ENCODE data around the gene IFRD2. TPM values are rescaled to one million over a fixed set of nuclear protein-coding genes. Genes with fewer than 3 reads are reported as not detected.
A peak's percentile ranks its signal among the peaks of the same experiment; 100 is the strongest.

The IFRD2 gene
- total and polyA plus RNA-seq, 2 of the 13 experiments (the other 11 are each of a cell fraction or from before 2014, with no cell fraction given) = 32.8 to 96.1 TPM

DNA sequence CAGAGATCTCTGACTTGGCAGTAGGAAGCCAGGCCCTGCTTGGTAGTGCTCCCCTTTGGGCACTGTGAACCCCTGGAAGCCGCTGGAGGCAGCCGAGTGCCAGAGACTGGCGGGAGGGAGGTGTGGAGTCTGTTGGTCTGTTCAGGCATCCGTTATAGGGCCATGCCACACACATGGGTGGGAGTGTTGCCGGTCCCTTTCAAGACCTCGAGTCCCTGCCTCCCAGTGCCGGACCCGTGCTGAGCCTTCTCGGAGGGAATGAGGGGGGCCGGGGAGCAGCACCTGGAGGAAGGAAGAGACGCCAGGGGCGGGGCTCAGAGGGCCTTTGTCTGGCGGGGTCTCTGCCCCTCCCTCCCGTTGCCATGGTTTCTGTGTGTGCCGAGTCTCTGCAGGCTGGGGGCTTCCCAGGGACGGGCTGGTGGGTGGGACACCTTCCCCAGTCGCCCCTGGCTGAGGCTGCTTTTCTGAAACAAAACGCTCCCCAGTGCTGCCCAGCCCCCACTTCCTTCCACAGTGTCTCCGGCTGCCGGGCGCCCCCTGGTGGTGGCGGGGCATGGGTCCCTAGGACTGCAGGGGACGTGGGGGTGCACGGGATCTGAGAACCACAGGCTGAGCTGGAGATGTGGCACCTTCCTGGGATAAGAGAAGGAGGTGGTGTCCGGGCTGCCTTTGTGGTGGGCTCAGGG lies 46.3 kb downstream of the IFRD2 start (continued):
- TF ChIP-seq, protein P1, sequence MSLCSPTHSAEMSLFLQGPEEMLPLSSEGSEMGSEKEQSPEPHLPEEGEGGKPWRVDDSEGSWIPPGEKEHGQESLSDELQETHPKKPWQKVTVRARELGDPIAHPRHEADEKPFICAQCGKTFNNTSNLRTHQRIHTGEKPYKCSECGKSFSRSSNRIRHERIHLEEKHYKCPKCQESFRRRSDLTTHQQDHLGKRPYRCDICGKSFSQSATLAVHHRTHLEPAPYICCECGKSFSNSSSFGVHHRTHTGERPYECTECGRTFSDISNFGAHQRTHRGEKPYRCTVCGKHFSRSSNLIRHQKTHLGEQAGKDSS (CRISPR knock-in tag; IDR thresholded peaks at IDR 0.05; ENCODE audit: borderline replicate concordance, low read depth) = peak; percentile 67; the same call in 1 of the 2 replicates
- TF ChIP-seq KAT8 (CRISPR knock-in tag; IDR thresholded peaks at IDR 0.05) (peak; percentile 74; the same call in 1 of the 2 replicates), NFKBIZ (CRISPR knock-in tag; IDR thresholded peaks at IDR 0.05) (no peak), HOXA3 (CRISPR knock-in tag; IDR thresholded peaks at IDR 0.05) (peak; percentile 57), NCOA5 (CRISPR knock-in tag; IDR thresholded peaks at IDR 0.05) (no peak), ZNF83 (CRISPR knock-in tag; IDR thresholded peaks at IDR 0.05; ENCODE audit: borderline replicate concordance) (no peak), MIXL1 (CRISPR knock-in tag; IDR thresholded peaks at IDR 0.05) (no peak), HOXA9 (CRISPR knock-in tag; IDR thresholded peaks at IDR 0.05; ENCODE audit: borderline replicate concordance) (no peak), CHCHD3 (CRISPR knock-in tag; IDR thresholded peaks at IDR 0.05) (no peak), SRY (CRISPR knock-in tag; IDR thresholded peaks at IDR 0.05) (no peak), RFXANK (CRISPR knock-in tag; IDR thresholded peaks at IDR 0.05) (no peak), CEBPB (IDR thresholded peaks at IDR 0.05; ENCODE audit: borderline replicate concordance, low read depth, low read length) (no peak), KLF12 (CRISPR knock-in tag; IDR thresholded peaks at IDR 0.05; ENCODE audit: borderline replicate concordance) (0 out of 2 replicates have a peak, but pooled peaks have one; percentile 16), ZNF180 (CRISPR knock-in tag; IDR thresholded peaks at IDR 0.05; ENCODE audit: borderline replicate concordance, low read depth) (no peak), ZNF879 (CRISPR knock-in tag; IDR thresholded peaks at IDR 0.05) (no peak), ERF (CRISPR knock-in tag; IDR thresholded peaks at IDR 0.05) (peak; percentile 85), SALL1 (CRISPR knock-in tag; IDR thresholded peaks at IDR 0.05) (peak; percentile 68)
- TF ChIP-seq, protein P2, sequence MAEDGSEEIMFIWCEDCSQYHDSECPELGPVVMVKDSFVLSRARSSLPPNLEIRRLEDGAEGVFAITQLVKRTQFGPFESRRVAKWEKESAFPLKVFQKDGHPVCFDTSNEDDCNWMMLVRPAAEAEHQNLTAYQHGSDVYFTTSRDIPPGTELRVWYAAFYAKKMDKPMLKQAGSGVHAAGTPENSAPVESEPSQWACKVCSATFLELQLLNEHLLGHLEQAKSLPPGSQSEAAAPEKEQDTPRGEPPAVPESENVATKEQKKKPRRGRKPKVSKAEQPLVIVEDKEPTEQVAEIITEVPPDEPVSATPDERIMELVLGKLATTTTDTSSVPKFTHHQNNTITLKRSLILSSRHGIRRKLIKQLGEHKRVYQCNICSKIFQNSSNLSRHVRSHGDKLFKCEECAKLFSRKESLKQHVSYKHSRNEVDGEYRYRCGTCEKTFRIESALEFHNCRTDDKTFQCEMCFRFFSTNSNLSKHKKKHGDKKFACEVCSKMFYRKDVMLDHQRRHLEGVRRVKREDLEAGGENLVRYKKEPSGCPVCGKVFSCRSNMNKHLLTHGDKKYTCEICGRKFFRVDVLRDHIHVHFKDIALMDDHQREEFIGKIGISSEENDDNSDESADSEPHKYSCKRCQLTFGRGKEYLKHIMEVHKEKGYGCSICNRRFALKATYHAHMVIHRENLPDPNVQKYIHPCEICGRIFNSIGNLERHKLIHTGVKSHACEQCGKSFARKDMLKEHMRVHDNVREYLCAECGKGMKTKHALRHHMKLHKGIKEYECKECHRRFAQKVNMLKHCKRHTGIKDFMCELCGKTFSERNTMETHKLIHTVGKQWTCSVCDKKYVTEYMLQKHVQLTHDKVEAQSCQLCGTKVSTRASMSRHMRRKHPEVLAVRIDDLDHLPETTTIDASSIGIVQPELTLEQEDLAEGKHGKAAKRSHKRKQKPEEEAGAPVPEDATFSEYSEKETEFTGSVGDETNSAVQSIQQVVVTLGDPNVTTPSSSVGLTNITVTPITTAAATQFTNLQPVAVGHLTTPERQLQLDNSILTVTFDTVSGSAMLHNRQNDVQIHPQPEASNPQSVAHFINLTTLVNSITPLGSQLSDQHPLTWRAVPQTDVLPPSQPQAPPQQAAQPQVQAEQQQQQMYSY (CRISPR knock-in tag; IDR thresholded peaks at IDR 0.05) = no peak
- TF ChIP-seq, protein P3, sequence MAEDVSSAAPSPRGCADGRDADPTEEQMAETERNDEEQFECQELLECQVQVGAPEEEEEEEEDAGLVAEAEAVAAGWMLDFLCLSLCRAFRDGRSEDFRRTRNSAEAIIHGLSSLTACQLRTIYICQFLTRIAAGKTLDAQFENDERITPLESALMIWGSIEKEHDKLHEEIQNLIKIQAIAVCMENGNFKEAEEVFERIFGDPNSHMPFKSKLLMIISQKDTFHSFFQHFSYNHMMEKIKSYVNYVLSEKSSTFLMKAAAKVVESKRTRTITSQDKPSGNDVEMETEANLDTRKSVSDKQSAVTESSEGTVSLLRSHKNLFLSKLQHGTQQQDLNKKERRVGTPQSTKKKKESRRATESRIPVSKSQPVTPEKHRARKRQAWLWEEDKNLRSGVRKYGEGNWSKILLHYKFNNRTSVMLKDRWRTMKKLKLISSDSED (CRISPR knock-in tag; IDR thresholded peaks at IDR 0.05) = no peak
- TF ChIP-seq, protein P4, sequence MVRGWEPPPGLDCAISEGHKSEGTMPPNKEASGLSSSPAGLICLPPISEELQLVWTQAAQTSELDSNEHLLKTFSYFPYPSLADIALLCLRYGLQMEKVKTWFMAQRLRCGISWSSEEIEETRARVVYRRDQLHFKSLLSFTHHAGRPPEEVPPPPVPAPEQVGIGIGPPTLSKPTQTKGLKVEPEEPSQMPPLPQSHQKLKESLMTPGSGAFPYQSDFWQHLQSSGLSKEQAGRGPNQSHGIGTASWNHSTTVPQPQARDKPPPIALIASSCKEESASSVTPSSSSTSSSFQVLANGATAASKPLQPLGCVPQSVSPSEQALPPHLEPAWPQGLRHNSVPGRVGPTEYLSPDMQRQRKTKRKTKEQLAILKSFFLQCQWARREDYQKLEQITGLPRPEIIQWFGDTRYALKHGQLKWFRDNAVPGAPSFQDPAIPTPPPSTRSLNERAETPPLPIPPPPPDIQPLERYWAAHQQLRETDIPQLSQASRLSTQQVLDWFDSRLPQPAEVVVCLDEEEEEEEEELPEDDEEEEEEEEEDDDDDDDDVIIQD (CRISPR knock-in tag; IDR thresholded peaks at IDR 0.05; ENCODE audit: low read depth) = no peak
- TF ChIP-seq, protein P5, sequence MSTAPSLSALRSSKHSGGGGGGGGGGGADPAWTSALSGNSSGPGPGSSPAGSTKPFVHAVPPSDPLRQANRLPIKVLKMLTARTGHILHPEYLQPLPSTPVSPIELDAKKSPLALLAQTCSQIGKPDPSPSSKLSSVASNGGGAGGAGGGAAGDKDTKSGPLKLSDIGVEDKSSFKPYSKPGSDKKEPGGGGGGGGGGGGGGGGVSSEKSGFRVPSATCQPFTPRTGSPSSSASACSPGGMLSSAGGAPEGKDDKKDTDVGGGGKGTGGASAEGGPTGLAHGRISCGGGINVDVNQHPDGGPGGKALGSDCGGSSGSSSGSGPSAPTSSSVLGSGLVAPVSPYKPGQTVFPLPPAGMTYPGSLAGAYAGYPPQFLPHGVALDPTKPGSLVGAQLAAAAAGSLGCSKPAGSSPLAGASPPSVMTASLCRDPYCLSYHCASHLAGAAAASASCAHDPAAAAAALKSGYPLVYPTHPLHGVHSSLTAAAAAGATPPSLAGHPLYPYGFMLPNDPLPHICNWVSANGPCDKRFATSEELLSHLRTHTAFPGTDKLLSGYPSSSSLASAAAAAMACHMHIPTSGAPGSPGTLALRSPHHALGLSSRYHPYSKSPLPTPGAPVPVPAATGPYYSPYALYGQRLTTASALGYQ (CRISPR knock-in tag; IDR thresholded peaks at IDR 0.05) = no peak

Data from HepG2 (cell line).